GM19397 (cell line): ENCODE data around the gene RNF2.
"Not testable (repeated sequence)": the region's sequence is repeated elsewhere in the genome, so short reads cannot be mapped to it uniquely, and the experiment has no call there.

Experiments
- ATAC-seq: cut with Tn5 transposase; IDR thresholded peaks from one replicate; pipeline ENCODE4 v1.9.1; 2021; ENCODE audit warnings: mild to moderate bottlenecking, moderate library complexity; ENCODE audit not compliant: unreplicated experiment

RNF2 gene

GRCh38 chr1:185044981-185045813 is at the start of gene RNF2:
Gene RNF2 (plus strand): TSS chr1:185045558. CDS start chr1:185087554, 41,996 bp downstream.
- peak; percentile 92 for ATAC-seq

GRCh38 chr1:184999974-185000373 is 45.4 kb upstream of the RNF2 start:
- not testable (repeated sequence) for ATAC-seq

GRCh38 chr1:185001312-185001880 is 44.0 kb upstream of the RNF2 start:
- ATAC-seq, result not testable (repeated sequence)

- no peak for ATAC-seq
These were observed 36.5 kb upstream of the RNF2 start for GRCh38 chr1:185008838-185009237.

GRCh38 chr1:185010361-185010760 is 35.0 kb upstream of the RNF2 start:
- no peak for ATAC-seq

DNA sequence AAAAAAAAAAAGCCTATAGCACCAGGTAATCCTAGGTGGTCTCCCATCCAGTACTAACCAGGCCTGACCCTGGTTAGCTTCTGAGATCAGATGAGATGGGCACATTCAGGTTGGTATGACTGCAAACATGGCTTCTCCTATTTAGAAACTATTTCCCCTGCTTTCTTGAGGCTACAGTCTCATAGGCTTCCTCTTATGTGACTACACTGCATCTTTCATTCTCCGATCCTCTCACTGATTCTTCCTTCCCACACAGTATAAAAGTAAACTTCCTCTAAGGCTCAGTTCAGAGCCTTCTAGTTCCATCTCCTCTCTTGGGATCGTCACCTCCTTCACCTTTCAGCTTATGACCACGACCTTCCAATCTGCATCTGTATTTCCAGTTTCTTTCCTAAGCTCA is 30.4 kb upstream of the RNF2 start:
- no peak for ATAC-seq

- ATAC-seq, result no peak
These were observed 29.7 kb upstream of the RNF2 start for GRCh38 chr1:185015631-185016030.

DNA sequence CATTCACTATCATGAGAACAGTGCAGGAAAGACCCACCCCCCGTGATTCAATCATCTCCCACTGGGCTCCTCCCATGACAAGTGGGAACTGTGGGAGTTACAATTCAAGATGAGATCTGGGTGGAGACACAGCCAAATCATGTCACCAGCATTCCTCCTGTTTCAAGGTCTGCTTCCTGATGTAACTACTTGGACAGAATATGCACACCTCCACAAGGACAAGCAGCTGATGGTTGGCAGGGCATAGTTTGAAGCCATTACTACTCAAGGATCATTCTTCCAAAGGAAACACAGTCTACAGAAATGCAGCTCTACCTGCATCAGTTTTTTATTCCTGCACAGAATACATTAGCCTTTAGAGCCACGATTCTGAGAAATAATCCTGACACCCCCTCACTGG is 28.5 kb upstream of the RNF2 start:
- no peak for ATAC-seq

GRCh38 chr1:185017338-185017737 is 28.0 kb upstream of the RNF2 start:
- no peak for ATAC-seq

DNA sequence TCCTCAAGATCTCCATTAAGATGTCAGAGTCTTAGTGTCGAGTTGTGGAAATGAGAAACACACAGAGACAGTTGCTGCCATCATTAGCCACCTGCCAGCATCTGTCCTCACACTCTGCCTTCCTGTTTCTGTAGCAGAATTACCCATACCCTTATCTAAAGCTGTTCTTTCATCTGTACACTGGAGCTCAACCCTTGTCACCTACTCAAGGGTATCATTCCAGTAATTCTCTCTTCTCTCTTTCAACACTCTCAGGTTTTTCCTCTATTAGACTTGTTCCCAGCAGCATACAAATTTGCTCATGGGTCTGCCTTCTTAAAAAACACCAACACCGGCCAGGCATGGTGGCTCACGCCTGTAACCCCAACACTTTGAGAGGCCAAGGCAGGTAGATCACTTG is 27.4 kb upstream of the RNF2 start:
- ATAC-seq, result no peak

DNA sequence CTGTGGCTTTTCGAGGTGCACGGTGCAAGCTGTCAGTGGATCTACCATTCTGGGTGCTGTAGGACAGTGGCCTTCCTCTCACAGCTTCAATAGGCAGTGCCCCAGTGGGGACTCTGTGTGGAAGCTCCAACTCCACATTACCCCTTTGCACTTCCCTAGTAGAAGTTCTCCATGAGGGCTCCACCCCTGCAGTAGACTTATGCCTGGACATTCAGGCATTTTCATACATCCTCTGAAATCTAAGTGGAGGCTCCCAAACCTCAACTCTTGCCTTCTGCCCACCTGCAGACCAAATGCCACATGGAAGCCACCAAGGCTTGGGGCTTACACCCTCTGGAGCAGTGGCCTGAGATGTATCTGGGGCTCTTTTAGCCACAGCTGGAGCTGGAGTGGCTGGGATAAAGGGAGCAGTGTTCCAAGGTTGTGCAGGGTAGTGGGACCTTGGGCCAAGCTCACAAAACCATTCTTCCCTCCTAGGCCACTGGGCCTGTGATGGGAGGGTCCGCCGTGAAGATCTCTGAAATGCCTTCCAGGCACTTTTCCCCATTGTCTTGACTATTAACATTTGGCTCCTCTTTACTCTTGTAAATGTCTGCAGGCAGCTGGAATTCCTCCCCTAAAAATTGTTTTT is 18.0 kb upstream of the RNF2 start:
- no peak for ATAC-seq

GRCh38 chr1:185033686-185034085 is 11.7 kb upstream of the RNF2 start:
- ATAC-seq, result no peak

DNA sequence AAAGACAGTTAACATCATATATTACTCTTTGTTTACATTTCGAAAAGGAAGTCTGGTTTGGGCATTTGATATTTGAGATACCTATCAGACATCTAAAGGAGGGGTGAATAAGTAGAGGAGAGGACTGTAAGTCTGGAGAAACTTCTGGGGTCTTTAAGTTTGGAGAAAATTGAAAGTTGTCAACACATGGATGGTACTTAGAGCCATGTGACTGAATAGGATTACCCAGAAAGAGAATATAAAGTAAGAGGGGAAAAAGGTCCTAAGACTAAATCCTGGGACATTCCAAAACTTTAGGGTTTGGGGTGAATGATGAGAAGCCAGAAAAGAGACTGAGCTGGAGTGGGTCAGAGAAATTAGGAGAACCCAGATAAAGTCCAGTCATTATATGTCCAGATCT is 10.1 kb upstream of the RNF2 start:
- no peak for ATAC-seq

- ATAC-seq, result no peak
These were observed 6.5 kb upstream of the RNF2 start for GRCh38 chr1:185038813-185039376.

DNA sequence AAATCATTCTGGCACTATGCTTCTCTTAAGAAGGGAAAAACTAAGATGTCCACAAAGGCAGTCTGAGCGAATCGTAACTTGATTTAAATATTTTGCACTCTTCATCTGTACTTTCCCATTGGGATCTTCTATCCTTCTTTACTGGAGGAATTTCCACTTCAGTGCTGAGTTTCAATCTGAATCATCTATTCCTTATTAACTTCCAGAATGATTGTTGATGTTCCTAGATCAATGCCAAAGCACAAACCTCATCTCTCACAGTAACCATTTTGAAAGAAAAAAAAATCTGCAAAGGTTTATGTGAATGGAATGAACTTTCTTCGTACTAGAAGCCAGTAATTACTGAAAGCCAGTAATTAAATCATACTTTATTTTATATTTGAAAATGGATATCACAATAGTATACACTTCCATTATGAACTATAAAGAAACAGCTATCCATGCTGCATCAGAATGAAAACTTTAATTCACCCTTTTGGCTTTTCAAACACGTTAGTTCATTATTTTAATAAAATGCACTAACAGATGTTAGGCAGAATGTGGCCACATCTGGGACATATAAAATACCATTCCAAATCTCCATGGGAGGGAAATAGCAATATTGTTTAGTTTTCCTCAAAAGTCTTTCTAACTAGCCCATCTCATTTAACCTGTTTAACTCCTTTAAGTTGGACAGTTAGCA is 5.5 kb upstream of the RNF2 start:
- ATAC-seq, result no peak

DNA sequence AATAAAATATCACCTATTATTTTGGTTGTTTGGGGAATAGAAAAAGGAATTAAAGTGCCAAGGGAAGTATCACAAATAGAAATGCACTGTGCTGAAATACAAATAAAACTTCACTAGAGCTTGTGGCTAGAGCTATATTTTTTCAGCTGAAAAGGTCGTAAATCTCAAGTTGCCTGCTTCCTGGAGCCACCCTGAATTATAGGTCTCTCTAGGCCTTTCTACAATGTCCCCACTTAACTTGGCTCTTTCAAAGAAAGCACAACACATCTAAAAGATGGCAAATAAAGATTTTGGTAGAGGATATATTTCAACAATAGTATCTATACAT is 5.0 kb upstream of the RNF2 start:
- ATAC-seq, result no peak

- ATAC-seq, result no peak
These were observed 3.6 kb upstream of the RNF2 start for GRCh38 chr1:185041742-185042141.

DNA sequence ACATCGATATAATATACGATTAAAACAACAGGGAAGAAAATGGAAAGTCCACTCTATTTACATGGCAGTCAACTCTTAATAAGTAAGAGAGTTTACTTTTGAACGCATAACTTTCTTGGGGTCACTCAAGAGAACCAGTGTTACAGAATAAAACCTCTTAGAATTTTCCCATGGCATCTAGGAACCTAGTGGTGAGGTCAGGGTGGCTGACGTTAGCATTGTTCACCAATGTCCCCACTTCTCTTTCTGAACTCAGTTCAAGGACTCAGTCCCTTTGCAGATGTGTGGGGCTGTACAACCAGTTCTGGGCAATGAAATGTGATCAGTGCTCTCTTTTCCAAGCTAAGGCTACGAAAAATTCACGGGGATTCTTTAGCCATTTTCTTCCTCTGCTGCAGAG is 2.6 kb upstream of the RNF2 start:
- ATAC-seq, result no peak

GRCh38 chr1:185044387-185044786 is 971 bp upstream of the RNF2 start:
- ATAC-seq, result no peak

DNA sequence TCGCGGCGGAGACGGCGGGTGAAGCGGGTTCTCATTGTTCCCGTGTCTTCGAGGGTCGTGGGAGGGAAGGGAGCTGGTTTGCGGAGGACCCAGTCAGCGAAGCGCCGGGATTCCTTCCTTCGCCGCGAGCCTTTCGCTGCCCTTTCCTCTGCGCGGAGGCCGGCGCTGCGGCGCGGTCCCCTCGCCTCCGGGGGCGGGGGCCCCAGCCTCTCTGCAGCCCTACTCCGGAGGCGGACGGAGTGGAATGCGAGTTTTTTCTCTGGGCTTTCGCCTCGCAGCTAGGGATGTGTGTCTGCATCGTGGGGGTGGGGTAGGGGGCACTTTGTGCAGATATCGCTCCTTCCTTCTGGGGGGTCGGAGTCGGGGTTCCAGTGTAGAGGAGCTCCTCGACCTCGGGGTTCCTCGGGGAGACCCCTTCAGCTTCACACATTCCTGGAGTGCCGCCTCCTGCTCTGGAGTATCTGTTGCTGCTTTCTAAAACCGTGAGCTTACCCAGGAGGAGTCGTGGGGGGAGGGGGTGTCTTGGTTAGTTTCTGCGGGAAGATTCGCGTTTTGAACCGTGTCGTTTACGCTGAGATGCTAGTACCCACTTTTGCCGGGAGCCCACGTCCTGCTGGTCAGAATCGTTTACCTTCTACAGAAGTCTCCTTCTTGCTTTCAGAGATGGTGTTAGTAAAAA is 595 bp downstream of the RNF2 start:
- peak; percentile 19 for ATAC-seq

DNA sequence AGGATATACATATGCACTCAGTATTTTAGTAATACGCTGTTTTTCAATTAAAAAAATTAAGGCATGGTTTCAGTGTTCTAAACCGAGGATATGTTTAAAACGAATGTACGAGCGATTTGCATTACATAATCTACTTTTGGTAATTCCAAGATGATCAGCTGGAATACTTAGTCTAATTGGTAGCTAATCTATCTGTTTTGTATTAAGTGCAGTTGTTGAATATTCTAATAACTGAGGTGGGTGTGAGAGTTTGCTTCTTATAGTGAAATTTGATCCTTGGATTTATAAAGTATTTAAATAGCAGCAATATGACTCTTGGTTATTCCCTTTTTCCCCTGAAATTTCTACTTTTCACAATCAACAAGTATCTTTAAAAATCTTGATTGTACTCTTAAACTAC is 1.3 kb downstream of the RNF2 start:
- ATAC-seq, result no peak
